Epithelial cell of esophagus (primary cell): ENCODE data around the gene CGB5.
A peak's percentile ranks its signal among the peaks of the same experiment; 100 is the strongest.

Source experiments
- DNase-seq: peaks from one replicate; pipeline ENCODE4 v3.0.0; 2010; ENCODE audit warnings: low read depth
- H3K4me3 ChIP-seq: 2 replicates; pipeline ENCODE4 v1.5.1; 2011; ENCODE audit warnings: mild to moderate bottlenecking, low read length, control low read depth
- CTCF ChIP-seq: IDR thresholded peaks from 2 replicates; pipeline ENCODE4 v1.5.1; 2011; ENCODE audit warnings: low read depth, mild to moderate bottlenecking, low read length, control low read depth, inconsistent platforms; ENCODE audit not compliant: insufficient read depth; ENCODE audit errors: missing control alignments

CGB5 gene

DNA sequence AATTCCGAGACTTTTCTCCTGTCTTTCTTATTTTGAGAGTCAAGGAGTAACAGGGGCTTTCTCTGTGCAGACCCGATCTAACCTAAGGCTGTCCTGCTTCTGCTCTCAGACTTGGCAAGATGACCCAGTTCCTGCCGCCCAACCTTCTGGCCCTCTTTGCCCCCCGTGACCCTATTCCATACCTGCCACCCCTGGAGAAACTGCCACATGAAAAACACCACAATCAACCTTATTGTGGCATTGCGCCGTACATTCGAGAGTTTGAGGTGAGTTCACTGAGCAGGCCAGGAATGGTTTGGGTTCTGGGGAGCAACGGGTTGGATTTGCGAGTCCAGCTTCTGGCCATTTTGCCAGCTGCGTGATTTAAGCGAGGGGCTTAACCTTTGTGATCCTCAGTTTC lies 42.6 kb downstream of the CGB5 start:
- no peak for DNase-seq
- H3K4me3 ChIP-seq, result peak overlapping the region; percentile 86
- no peak for TF ChIP-seq CTCF

DNA sequence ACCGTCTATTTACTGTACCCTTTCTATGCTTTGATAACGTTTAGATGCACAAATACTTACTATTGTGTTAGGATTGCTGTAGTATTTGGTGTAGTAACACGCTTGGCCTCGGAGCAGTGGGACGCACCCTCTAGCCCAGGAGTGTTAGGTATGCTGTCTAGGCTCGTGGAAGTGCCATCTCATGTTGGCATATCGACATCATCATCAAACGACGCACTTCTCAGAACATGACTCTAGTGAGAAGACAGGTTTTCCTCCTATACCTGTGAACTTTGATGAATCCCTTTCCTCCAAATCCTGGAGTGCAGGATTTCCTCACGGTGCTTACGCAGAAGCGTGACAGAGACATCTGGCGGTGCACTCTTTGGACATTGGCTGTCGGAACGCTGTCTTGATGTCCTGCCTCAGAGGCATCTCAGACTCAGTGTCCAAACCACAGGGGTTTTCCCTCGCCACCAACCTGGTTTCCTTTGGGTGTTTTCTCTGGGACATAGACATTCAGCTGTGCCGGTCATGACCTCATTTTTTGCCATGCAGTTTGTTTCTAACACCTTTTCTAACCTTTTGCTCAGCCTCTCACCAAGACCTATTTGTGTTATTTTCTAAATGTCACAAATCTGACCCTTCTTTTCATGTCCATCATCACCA lies 47.9 kb downstream of the CGB5 start:
- no peak for TF ChIP-seq CTCF
- no peak overlapping the region for H3K4me3 ChIP-seq
- DNase-seq, result no peak

GRCh38 chr19:49092686-49093085 lies 49.0 kb downstream of the CGB5 start:
- no peak overlapping the region for H3K4me3 ChIP-seq
- DNase-seq, result no peak
- TF ChIP-seq CTCF, result no peak
